GM18508 (cell line): ENCODE results near the gene ABCC3.

Experiments used
- ATAC-seq: cut with Tn5 transposase; IDR thresholded peaks from one replicate; pipeline ENCODE4 v1.9.1; 2021; ENCODE audit warnings: moderate number of reproducible peaks; ENCODE audit not compliant: insufficient read depth, unreplicated experiment

Gene ABCC3, protein sequence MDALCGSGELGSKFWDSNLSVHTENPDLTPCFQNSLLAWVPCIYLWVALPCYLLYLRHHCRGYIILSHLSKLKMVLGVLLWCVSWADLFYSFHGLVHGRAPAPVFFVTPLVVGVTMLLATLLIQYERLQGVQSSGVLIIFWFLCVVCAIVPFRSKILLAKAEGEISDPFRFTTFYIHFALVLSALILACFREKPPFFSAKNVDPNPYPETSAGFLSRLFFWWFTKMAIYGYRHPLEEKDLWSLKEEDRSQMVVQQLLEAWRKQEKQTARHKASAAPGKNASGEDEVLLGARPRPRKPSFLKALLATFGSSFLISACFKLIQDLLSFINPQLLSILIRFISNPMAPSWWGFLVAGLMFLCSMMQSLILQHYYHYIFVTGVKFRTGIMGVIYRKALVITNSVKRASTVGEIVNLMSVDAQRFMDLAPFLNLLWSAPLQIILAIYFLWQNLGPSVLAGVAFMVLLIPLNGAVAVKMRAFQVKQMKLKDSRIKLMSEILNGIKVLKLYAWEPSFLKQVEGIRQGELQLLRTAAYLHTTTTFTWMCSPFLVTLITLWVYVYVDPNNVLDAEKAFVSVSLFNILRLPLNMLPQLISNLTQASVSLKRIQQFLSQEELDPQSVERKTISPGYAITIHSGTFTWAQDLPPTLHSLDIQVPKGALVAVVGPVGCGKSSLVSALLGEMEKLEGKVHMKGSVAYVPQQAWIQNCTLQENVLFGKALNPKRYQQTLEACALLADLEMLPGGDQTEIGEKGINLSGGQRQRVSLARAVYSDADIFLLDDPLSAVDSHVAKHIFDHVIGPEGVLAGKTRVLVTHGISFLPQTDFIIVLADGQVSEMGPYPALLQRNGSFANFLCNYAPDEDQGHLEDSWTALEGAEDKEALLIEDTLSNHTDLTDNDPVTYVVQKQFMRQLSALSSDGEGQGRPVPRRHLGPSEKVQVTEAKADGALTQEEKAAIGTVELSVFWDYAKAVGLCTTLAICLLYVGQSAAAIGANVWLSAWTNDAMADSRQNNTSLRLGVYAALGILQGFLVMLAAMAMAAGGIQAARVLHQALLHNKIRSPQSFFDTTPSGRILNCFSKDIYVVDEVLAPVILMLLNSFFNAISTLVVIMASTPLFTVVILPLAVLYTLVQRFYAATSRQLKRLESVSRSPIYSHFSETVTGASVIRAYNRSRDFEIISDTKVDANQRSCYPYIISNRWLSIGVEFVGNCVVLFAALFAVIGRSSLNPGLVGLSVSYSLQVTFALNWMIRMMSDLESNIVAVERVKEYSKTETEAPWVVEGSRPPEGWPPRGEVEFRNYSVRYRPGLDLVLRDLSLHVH (N-terminal part only)

GRCh38 chr17:50634224-50634914, at the start of gene ABCC3:
Gene ABCC3, plus strand, starts transcription at chr17:50634881. Its CDS starts 56 bp downstream, at chr17:50634937.
- no peak for ATAC-seq

DNA sequence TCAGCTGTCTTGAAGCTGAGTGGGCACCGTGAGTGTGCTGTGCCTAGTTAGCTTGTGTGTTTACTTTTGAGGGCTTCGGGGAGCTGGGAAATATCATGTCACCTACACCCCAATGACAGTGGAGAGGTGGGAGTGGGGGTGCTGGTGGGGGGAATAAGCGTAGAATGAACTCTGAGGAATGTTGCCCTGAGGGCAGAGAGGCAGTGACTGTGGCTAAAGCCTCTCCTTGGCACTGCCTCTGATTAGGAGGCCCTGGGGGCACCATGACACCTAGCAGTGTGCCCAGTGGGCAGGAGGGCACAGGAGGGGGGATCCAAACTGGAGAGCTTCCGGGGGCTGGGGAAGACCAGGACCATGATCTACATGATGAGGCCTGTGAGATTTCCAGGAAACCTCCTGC, 49.3 kb upstream of the ABCC3 start:
- no peak for ATAC-seq

- ATAC-seq: no peak
Measured at GRCh38 chr17:50585891-50586290, 48.8 kb upstream of the ABCC3 start.

DNA sequence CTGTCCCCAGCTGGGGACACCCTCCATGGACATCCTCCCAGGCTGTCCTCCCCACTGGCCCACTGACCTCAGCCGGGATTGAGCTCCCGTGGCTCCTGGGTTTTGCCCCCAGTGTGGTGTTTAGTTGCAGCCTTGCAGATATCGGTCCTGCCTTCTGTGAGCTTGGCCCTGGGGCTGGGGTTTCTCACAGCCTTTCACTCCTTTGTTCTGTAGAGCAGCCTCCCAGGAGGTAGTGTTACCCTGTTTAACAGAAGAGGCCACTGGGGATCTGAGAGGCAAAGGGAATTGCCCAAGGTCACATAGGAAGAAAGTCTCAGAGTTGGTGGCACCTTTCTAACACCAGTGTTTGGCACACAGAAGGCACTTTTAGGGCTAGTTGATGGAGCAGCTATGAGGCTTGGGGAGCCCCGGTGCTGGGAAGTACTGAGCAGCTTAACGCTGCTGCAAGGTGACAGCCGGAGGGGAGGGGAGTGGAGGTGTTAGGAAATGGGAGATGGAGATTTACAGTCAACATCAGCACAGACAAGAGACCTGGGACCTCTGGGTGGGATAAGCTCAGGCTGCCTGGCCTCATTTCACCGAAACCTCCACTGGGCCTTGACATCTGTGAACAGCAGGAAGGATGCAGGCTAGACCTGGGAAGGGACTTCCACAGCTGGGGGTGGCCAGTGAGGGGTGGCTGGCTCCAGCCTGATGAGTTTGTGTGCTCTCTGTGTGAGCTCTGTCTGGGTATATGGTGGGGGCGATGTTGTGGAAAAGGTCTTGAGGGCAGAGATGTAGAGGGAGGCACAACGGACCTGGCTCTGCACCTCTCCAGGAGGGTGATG, 48.0 kb upstream of the ABCC3 start:
- no peak for ATAC-seq

- no peak for ATAC-seq
Measured at GRCh38 chr17:50587571-50587970, 47.1 kb upstream of the ABCC3 start.

DNA sequence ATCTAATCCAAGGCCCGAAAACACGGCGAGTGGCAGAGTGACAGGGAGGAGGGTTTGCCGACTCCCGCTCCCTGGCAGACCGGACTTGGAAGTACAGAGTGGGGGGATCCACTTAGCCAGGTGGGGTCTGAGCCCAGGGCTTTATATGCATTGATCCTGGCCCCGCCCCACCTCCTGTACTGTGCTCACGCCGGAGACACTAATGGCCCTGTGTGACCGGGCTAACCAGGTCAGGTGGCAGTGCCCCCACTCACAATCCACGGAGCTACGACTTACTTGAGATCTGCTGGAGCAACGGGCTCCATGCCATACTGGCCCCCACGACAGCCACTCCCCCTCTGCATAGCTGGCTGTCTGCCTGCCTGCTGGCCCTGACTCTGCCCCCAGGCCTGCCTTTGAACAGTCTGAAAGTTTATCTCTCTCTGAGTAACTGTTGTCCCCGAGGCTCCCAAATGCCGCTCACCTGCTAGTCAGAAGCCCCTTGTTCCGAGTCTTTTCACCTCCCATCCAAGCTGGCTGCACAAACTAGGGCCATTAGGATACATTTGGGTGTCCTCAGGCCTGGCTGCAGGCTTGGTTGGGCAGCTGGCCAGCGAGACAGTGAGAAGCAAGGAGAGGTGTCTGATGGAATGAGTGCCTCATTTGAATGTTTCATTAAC, 46.2 kb upstream of the ABCC3 start:
- no peak for ATAC-seq

DNA sequence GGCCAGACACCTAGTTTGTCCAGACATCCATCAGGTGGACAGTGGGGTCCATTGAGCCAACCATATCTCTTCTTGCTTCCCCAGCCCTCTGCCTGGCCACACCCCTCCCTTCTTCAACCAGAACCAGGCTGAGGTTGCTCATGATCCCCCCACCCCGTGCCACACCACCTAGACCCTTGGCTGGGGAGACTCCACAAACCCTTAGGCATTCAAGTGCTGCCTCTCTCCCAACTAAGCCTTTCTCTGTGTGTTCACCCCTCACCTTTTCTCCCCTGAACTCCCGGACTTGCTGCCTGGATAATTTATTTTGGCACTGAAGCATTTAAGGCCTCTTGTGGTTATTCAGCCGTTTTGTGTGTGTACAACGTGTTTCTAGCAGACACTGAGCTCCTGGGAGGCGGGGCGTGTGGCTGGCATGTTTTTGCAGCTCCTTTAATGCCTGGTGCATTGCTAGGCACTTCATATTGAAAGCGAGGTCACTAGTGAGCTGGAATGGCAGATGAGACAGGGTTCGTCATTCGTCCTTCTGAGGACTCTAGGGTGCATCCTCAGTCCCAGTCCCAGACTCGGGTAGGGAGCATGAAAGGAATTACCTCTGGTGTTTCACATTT, 45.5 kb upstream of the ABCC3 start:
- no peak for ATAC-seq

DNA sequence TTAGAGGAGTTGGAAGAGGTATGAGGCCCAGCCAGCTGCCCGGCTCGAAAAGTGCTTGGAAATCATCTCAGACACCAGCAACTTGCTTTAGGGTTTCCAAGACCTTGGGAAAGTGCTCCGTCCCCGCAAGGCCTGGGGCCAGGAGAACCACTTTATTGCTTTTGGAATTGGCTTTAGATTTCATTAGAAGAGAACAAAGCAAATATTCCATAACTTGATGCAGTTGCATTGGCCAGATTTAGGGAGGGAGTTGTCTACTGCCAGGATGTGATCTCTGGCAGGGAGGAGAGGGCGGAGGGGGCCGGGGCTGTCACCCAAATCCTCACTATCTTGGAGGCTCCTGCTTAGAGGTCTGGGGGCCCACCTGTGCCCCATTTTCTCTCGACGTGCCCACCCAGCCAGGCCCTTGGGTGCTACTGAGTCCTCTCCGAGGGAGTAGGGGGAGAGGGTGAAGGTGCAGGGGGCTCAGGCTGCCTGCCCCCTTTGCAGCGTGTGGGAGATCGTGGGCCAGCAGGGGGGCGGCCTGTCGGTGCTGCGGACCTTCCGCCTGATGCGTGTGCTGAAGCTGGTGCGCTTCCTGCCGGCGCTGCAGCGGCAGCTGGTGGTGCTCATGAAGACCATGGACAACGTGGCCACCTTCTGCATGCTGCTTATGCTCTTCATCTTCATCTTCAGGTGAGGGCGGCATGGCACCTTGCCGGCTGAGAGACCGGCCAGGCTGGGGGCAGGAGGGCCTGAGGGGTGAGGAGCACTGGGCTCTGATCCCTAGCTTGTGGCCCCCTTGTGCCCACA, 43.5 kb upstream of the ABCC3 start:
- no peak for ATAC-seq

GRCh38 chr17:50593321-50593720, 41.4 kb upstream of the ABCC3 start:
- no peak for ATAC-seq

GRCh38 chr17:50594128-50594823, 40.4 kb upstream of the ABCC3 start:
- ATAC-seq: no peak

GRCh38 chr17:50594892-50595291, 39.8 kb upstream of the ABCC3 start:
- ATAC-seq: no peak

GRCh38 chr17:50596191-50597037, 38.3 kb upstream of the ABCC3 start:
- ATAC-seq: no peak

DNA sequence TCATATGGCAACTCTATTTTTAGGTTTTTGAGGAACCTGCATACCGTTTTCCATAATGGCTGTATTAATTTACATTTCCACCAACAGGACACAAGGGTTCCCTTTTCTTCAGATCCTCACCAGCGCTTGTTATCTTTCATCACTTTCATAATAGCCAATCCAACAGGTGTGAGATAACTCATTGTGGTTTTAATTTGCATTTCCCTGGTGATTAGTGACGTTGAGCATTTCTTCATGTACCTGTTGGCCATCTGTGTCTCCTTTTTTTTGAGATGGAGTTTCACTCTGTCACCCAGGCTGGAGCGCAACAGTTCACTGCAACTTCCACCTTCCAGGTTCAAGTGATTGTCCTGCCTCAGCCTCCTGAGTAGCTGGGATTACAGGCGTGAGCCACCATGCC, 36.2 kb upstream of the ABCC3 start:
- no peak for ATAC-seq

- ATAC-seq: no peak
Measured at GRCh38 chr17:50599606-50600005, 35.1 kb upstream of the ABCC3 start.

DNA sequence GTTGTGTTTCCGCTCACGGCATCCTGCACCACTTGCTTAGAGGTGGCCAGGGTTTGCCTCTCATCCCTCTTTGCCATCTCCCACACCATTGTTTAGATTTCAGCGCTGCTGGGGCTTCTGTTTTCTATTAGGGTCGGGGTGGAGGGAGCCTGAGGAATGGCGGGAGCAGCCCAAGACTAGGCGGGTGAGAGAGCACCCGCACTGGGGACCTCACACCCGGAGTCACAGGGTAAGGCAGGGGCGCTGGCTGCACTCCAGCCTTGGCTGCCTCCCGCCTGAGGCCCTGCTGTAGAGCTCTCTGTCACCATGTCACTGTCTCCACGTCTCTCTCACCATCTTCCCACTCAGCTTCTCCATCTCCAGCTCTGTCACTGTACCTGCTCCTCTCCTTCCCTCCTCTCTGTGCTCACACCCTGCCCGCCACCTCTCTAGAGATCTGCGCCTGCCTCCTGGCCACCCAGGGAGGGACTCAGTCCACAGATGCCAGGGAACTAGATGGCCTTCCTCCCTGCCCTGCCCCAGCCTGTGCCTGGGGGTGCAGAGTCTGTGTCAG, 32.8 kb upstream of the ABCC3 start:
- no peak for ATAC-seq

DNA sequence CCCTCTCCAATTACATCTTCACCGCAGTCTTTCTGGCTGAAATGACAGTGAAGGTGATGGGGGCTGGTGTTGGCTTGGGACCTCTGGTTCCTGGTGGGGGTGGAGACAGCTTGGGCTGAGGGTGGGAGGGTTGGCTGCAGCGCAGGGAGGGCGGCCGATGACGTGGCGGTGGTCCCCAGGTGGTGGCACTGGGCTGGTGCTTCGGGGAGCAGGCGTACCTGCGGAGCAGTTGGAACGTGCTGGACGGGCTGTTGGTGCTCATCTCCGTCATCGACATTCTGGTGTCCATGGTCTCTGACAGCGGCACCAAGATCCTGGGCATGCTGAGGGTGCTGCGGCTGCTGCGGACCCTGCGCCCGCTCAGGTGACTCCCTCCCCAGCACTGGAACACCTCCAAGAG, 31.8 kb upstream of the ABCC3 start:
- no peak for ATAC-seq
